Measurements from ENCODE around the gene AMBP. TPM values are rescaled to one million over a fixed set of nuclear protein-coding genes. Genes with fewer than 3 reads are reported as not detected.

The AMBP gene
- total RNA-seq, 1 experiment from 2014 or later = 0.20 TPM

DNA sequence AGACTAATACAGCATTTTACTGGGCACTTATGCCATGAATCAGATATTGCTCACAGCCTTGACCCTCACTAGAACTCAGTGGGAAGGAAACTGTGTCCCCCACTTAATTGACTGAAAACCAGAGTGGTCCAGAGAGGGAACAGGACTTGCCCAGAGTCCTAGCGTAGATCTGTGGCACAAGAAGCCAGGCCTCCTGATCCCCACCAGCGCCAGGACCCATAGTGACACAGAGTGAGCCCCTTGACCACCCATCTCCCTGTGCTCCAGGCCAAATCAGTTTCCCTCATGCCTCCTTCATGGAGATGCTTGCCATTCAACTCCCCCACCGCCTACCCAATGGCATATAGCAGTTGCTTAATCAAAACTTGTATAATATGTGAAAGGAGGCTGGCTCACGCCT is 12.7 kb upstream of the AMBP start:
- WGBS (ENCODE audit: extremely low coverage, insufficient read length, low lambda C conversion rate) = no CpG with 5 or more reads among the region's 4 CpGs
- Mint-ChIP-seq H3K4me1 (no peaks in the 10 kb centered on the region), H3K27me3 (ENCODE audit: low read depth) (peaks cover 19% of the 10 kb centered on the region), H3K9me3 (no peaks in the 10 kb centered on the region), H3K36me3 (ENCODE audit: insufficient read depth in 1 of 3, low read depth in 3 of 3) (peaks cover 0 to 7% (median 2%) of the 10 kb centered on the region in 3 experiments; a peak in 3 of 7 replicates), H3K4me3 (no peak overlapping the region), H3K27ac (no peak overlapping the region; a peak in 1 of 7 replicates)
- no peak overlapping the region for H3K27ac ChIP-seq (ENCODE audit: insufficient read length, low read depth, low read length)
- no peak overlapping the region for H4K5ac ChIP-seq (ENCODE audit: insufficient read length, low read depth, low read length)
- H2BK15ac ChIP-seq (ENCODE audit: low read depth, low read length) = no peak overlapping the region
- TF ChIP-seq, protein P1, sequence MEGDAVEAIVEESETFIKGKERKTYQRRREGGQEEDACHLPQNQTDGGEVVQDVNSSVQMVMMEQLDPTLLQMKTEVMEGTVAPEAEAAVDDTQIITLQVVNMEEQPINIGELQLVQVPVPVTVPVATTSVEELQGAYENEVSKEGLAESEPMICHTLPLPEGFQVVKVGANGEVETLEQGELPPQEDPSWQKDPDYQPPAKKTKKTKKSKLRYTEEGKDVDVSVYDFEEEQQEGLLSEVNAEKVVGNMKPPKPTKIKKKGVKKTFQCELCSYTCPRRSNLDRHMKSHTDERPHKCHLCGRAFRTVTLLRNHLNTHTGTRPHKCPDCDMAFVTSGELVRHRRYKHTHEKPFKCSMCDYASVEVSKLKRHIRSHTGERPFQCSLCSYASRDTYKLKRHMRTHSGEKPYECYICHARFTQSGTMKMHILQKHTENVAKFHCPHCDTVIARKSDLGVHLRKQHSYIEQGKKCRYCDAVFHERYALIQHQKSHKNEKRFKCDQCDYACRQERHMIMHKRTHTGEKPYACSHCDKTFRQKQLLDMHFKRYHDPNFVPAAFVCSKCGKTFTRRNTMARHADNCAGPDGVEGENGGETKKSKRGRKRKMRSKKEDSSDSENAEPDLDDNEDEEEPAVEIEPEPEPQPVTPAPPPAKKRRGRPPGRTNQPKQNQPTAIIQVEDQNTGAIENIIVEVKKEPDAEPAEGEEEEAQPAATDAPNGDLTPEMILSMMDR (conservative IDR thresholded peaks at IDR 0.05) = no peak
- H3K4me1 ChIP-seq (ENCODE audit: insufficient read depth, low read length) = no peaks in the 10 kb centered on the region
- no peak overlapping the region for H3K4me2 ChIP-seq (ENCODE audit: insufficient read depth, insufficient read length, low read length)
- H3K14ac ChIP-seq (ENCODE audit: insufficient read depth, low read length) = no peak overlapping the region
- H3K27me3 ChIP-seq (ENCODE audit: insufficient read depth, low read length) = no peaks in the 10 kb centered on the region
- H2BK20ac ChIP-seq (ENCODE audit: low read depth, low read length, poor library complexity, severe bottlenecking) = no peak overlapping the region
- H3T11ph ChIP-seq (ENCODE audit: low read length) = no peak overlapping the region
- H4K8ac ChIP-seq (replicated peaks; ENCODE audit: insufficient read length, low read depth, low read length) = no peak overlapping the region
- no peak overlapping the region for H4K91ac ChIP-seq (ENCODE audit: insufficient read length, low read depth, low read length)
- no peak overlapping the region for H2BK120ac ChIP-seq (ENCODE audit: low read depth, low read length, poor library complexity, severe bottlenecking)
- H3K79me1 ChIP-seq (ENCODE audit: insufficient read depth, low read depth, low read length, poor library complexity, severe bottlenecking) = no peaks in the 10 kb centered on the region
- H3K9me3 ChIP-seq (ENCODE audit: control insufficient read depth, low read depth, low read length) = no peaks in the 10 kb centered on the region
- H2AFZ ChIP-seq (ENCODE audit: low read length) = no peak overlapping the region
- no peak overlapping the region for H3K23ac ChIP-seq (ENCODE audit: insufficient read length, low read depth, low read length)
- H3K18ac ChIP-seq (ENCODE audit: insufficient read length, low read depth, low read length) = no peak overlapping the region
- no peak overlapping the region for H3K56ac ChIP-seq (ENCODE audit: insufficient read length, low read depth, low read length)
- DNase-seq = no peak
- H4K20me1 ChIP-seq (ENCODE audit: control insufficient read depth, insufficient read depth, insufficient read length) = no peaks in the 10 kb centered on the region
- H3K79me2 ChIP-seq (ENCODE audit: insufficient read depth, low read length) = no peaks in the 10 kb centered on the region
- H3K23me2 ChIP-seq (ENCODE audit: insufficient read length, low read depth, low read length, poor library complexity, severe bottlenecking) = no peaks in the 10 kb centered on the region
- no peak overlapping the region for H2BK12ac ChIP-seq (ENCODE audit: insufficient read length, low read depth, low read length)
- H2AK5ac ChIP-seq (ENCODE audit: insufficient read length, low read length) = no peak overlapping the region
- H2BK5ac ChIP-seq (ENCODE audit: insufficient read length, low read length) = no peak overlapping the region
- H3K4ac ChIP-seq (ENCODE audit: low read depth, low read length) = no peak overlapping the region
- H3K9ac ChIP-seq (ENCODE audit: extremely low read depth, insufficient read length, low read length) = no peak overlapping the region
